WERI-Rb-1 (cell line): ENCODE measurements around the gene ADGRA1.
"Not testable (repeated sequence)": the region's sequence is repeated elsewhere in the genome, so short reads cannot be mapped to it uniquely, and the experiment has no call there.

Experiments
- DNase-seq: peaks from one replicate; pipeline ENCODE4 v3.0.0-alpha.2; 2020
- H3K27ac ChIP-seq: fragments of 250-450 bp; sonication (Bioruptor Pico); 2 replicates; pipeline ENCODE4 v1.5.1; 2020; ENCODE audit warnings: mild to moderate bottlenecking, moderate library complexity
- H3K27me3 ChIP-seq: fragments of 250-450 bp; sonication (Bioruptor Pico); 2 replicates; pipeline ENCODE4 v1.5.1; 2021; ENCODE audit warnings: mild to moderate bottlenecking, low read depth, moderate library complexity; ENCODE audit not compliant: insufficient read depth, severe bottlenecking
- H3K36me3 ChIP-seq: fragments of 250-450 bp; sonication (Bioruptor Pico); 2 replicates; pipeline ENCODE4 v1.5.1; 2020; ENCODE audit warnings: mild to moderate bottlenecking, moderate library complexity
- H3K4me3 ChIP-seq: 2 replicates; pipeline ENCODE4 v1.5.1; 2011; ENCODE audit warnings: low read depth, mild to moderate bottlenecking, control low read depth, low read length
- H3K9me3 ChIP-seq: fragments of 250-450 bp; sonication (Bioruptor Pico); 2 replicates; pipeline ENCODE4 v1.5.1; 2021; ENCODE audit warnings: mild to moderate bottlenecking, moderate library complexity; ENCODE audit not compliant: severe bottlenecking
- CTCF ChIP-seq: IDR thresholded peaks from 2 replicates; pipeline ENCODE4 v1.5.1; 2011; ENCODE audit warnings: low read depth, mild to moderate bottlenecking, control low read depth, inconsistent platforms, low read length

Gene ADGRA1

GRCh38 chr10:133143200-133143533 lies 55.4 kb downstream of the ADGRA1 start:
- peak; percentile 6 for DNase-seq
- H3K27ac ChIP-seq: no peak overlapping the region
- H3K4me3 ChIP-seq: no peak overlapping the region
- no peak for TF ChIP-seq CTCF
- H3K9me3 ChIP-seq: peaks cover 5% of the 10 kb centered on the region
- no peaks in the 10 kb centered on the region for H3K27me3 ChIP-seq
- no peaks in the 10 kb centered on the region for H3K36me3 ChIP-seq

GRCh38 chr10:133143546-133143945 lies 55.8 kb downstream of the ADGRA1 start:
- no peaks in the 10 kb centered on the region for H3K36me3 ChIP-seq
- DNase-seq: peak; percentile 4
- H3K4me3 ChIP-seq: no peak overlapping the region
- H3K27ac ChIP-seq: no peak overlapping the region
- TF ChIP-seq CTCF: no peak
- H3K9me3 ChIP-seq: peaks cover 6% of the 10 kb centered on the region
- no peaks in the 10 kb centered on the region for H3K27me3 ChIP-seq

GRCh38 chr10:133144771-133145170 lies 57.0 kb downstream of the ADGRA1 start:
- TF ChIP-seq CTCF: no peak
- Histone ChIP-seq H3K27me3 (no peaks in the 10 kb centered on the region), H3K36me3 (no peaks in the 10 kb centered on the region), H3K27ac (no peak overlapping the region), H3K4me3 (no peak overlapping the region), H3K9me3 (peaks cover 10% of the 10 kb centered on the region)
- DNase-seq: no peak

- Histone ChIP-seq H3K36me3 (no peaks in the 10 kb centered on the region), H3K4me3 (no peak overlapping the region), H3K27ac (no peak overlapping the region), H3K9me3 (peaks cover 14% of the 10 kb centered on the region), H3K27me3 (no peaks in the 10 kb centered on the region)
- no peak for DNase-seq
- TF ChIP-seq CTCF: no peak
Measured at GRCh38 chr10:133150226-133150625, 62.5 kb downstream of the ADGRA1 start.

GRCh38 chr10:133150656-133151055 lies 62.9 kb downstream of the ADGRA1 start:
- TF ChIP-seq CTCF: no peak
- DNase-seq: no peak
- H3K9me3 ChIP-seq: peaks cover 14% of the 10 kb centered on the region
- H3K36me3 ChIP-seq: no peaks in the 10 kb centered on the region
- no peaks in the 10 kb centered on the region for H3K27me3 ChIP-seq
- no peak overlapping the region for H3K27ac ChIP-seq
- no peak overlapping the region for H3K4me3 ChIP-seq

GRCh38 chr10:133151071-133151470 lies 63.3 kb downstream of the ADGRA1 start:
- H3K27ac ChIP-seq, H3K4me3 ChIP-seq, H3K27me3 ChIP-seq, DNase-seq, H3K36me3 ChIP-seq: not testable (repeated sequence)
- H3K9me3 ChIP-seq: peaks cover 14% of the 10 kb centered on the region

GRCh38 chr10:133151543-133151972 lies 63.8 kb downstream of the ADGRA1 start:
- no peaks in the 10 kb centered on the region for H3K36me3 ChIP-seq

More at GRCh38 chr10:133151543-133151972, 63.8 kb downstream of the ADGRA1 start:
- no peak overlapping the region for H3K4me3 ChIP-seq
- DNase-seq: no peak
- peaks cover 14% of the 10 kb centered on the region for H3K9me3 ChIP-seq
- TF ChIP-seq CTCF: no peak
- no peak overlapping the region for H3K27ac ChIP-seq
- no peaks in the 10 kb centered on the region for H3K27me3 ChIP-seq
